Renal pelvis (tissue), 4 donors: ENCODE data around the gene S100A12. TPM values are rescaled to one million over a fixed set of nuclear protein-coding genes. Genes with fewer than 3 reads are reported as not detected.

ENCODE experiments used
- DNase-seq: peaks from one replicate; pipeline ENCODE4 v3.0.0-alpha.2; 2013
- polyA plus RNA-seq, 3 donors: library from polyadenylated mRNA; unstranded; fragments of 120-200 nt; gene quantifications; one replicate each; pipeline ENCODE4 v1.2.1, GENCODE V29; 2013; ENCODE audit not compliant: insufficient read length in 3 of 3

S100A12 gene
- polyA plus RNA-seq, 3 donors = 1.1 to 2.5 (median 1.6) TPM

- DNase-seq = peak; percentile 35
Measured at GRCh38 chr1:153370146-153370545, 5.3 kb downstream of the S100A12 start.

- DNase-seq = no peak
Measured at GRCh38 chr1:153368495-153368894, 6.9 kb downstream of the S100A12 start.

- no peak for DNase-seq
Measured at GRCh38 chr1:153367090-153367489, 8.3 kb downstream of the S100A12 start.

GRCh38 chr1:153366261-153366660 lies 9.2 kb downstream of the S100A12 start:
- no peak for DNase-seq

- DNase-seq = no peak
Measured at GRCh38 chr1:153365696-153366095, 9.7 kb downstream of the S100A12 start.

GRCh38 chr1:153364766-153365666 lies 10.4 kb downstream of the S100A12 start:
- DNase-seq = no peak

- no peak for DNase-seq
Measured at GRCh38 chr1:153364156-153364555, 11.3 kb downstream of the S100A12 start.

- DNase-seq = no peak
Measured at GRCh38 chr1:153363641-153364040, 11.8 kb downstream of the S100A12 start.

GRCh38 chr1:153362187-153362775 lies 13.1 kb downstream of the S100A12 start:
- peak; percentile 80 for DNase-seq

GRCh38 chr1:153361480-153362109 lies 13.8 kb downstream of the S100A12 start:
- no peak for DNase-seq

GRCh38 chr1:153360592-153361479 lies 14.6 kb downstream of the S100A12 start:
- no peak for DNase-seq

GRCh38 chr1:153360190-153360589 lies 15.2 kb downstream of the S100A12 start:
- DNase-seq = no peak

- DNase-seq = no peak
Measured at GRCh38 chr1:153359241-153359640, 16.2 kb downstream of the S100A12 start.

- DNase-seq = no peak
Measured at GRCh38 chr1:153358691-153358975, 16.8 kb downstream of the S100A12 start.

GRCh38 chr1:153357853-153358690 lies 17.3 kb downstream of the S100A12 start, which contains the start of gene S100A9:
Gene S100A9 (plus strand): TSS chr1:153357854. CDS start chr1:153358284, 430 bp downstream.
- DNase-seq = no peak

GRCh38 chr1:153357076-153357852 lies 18.2 kb downstream of the S100A12 start:
- no peak for DNase-seq

- DNase-seq = no peak
Measured at GRCh38 chr1:153356392-153357075, 18.9 kb downstream of the S100A12 start.

- no peak for DNase-seq
Measured at GRCh38 chr1:153355445-153356071, 19.9 kb downstream of the S100A12 start.
